NOMO-1 treated with DMSO at 0.1 percent for 48 hours (cell line): ENCODE results near the gene CDH13.

Experiments
- DNase-seq: peaks from one replicate; lab custom pipeline; 2025; ENCODE audit not compliant: unreplicated experiment; lab: John Stamatoyannopoulos, UW

The CDH13 gene

DNA sequence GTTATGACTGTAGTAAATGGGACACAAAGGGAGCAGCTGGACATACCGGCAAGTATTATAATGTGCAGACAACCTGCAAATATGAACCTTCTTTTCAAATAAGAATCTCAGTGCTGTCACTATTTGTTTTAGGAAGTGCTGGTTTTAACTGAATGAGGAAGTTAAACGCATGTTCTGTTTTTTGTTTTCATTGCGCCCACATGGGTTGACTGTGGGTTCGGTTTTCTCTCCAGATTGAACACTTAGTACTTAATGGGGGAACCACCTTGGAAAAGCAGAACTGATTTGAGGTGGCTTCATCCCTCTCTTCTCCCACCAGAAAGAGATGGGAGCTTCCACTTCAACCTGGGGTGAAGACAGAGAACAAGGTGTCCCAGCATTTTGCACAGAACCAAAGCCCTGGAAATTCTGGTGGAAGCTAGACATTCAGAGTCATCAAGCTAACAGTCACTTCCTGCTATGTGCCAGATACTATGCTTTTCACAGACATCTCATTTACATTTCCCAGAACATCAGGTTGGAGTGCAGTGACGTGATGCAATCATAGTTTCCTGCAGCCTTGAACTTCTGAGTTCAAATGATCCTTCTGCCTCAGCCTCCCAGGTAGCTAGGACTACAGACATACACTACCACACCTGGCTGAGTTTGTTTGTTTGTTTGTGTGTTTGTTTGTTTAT, 149.8 kb downstream of the CDH13 start:
- no peak for DNase-seq

DNA sequence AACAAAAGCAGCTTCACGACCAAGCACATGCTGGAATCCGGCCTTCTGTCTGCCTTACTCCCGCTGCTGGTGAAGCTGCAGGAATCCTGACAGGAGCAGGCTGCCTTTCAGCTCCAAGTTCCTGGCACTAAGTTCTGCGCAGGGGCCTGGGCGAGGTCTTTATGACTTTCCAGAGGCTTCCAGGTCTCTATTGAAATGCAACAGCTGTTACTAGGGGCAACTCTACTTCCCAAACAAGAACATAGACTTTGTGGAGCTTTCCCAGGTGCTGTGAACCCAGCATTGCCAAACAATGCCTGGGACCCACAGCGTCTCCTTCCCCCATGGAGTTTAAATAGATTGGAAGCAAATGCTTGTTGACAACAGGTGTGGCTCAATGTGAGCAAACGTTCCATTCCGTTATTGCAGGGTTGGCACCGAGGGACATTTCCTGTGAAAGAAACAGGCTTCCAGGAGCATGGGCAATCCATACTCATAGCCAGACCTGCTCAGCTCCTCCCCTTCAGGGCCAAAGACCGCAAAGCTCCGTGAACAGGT, 156.0 kb downstream of the CDH13 start:
- no peak for DNase-seq

DNA sequence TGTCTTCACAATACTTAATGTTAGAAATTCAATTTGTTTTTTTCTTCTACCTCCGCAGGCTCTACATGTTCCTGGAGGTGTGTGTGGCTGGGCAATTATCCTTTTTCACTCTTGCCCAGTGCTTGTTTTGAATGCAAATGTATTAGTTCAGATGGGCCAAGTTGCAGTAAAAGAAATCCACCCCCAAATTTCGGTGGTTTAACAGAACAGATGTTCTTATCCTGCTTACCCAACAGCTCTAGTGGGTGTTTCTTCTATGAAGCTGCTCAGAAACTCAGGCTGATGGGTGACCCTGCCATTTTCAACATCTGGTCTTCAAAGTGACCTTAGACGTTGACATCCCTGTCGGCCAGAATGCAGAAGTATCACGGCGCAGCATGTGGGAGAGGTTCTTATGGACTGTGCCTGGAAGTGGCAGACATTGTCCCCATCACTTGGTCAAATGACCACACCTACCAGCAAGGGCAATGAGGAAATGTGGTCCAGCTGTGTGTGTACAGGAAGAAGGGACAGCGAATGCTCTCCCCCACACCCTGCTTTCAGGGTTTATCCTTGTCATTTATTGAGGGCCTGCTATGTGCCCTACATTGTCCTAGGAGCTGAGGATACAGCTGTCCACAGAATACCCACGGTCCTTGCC, 157.3 kb downstream of the CDH13 start:
- no peak for DNase-seq

DNA sequence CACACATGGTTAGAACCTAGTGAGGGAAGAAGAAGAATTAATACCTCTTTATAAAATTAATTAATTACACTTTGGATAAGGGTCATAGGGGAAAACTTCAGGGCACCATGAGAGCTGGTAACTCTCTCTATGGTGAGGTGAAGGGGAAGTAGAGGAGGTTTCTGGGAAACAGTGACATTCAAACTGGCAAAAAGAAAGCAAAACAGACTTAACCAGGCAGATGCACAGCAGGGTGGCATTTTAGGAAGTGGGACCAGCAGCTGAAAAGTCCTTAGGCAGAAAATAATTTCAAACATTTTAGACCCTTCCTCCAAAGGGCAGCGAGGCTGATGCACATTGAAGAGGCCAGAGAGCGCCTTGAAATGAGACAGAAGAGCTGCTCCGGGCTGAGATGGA, 157.8 kb downstream of the CDH13 start:
- no peak for DNase-seq

DNA sequence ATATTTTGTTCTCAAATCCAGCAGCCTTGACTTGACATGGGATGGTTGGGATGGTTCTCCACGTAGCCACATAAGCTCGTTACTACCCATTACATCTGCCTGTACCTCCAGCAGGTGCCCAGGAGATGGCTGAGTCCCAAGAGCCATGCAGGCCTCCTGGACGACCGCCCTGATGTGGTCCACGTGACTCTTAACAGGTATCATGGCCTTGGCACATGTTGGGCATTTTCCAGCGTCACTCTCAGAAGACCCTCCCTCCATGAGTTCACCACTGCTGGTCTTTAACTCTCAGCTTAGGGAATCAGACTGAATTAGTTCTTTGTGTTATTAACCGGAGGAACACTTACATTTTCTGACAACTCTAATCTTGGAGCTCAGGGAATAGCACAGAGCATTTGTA, 161.5 kb downstream of the CDH13 start:
- no peak for DNase-seq

DNA sequence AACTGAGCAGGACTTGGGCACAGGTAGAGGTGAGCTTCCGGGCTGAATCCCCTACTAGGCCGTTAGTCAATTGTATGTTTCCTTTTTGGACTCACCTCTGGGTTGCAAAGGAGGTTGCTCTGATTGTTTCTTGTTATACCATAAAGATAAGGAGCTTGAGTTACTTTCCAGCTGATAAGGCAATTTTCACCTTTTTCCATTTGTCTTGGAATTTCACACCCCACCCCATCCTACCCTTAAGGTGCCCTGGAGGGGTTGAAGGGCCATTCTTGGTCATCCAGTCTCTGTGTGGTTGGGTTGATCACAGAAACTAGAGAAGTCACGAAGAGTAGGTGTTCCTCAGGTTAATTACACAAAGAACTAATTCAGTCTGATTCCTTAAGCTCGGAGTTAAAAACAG, 162.2 kb downstream of the CDH13 start:
- DNase-seq, result no peak

- no peak for DNase-seq
Measured at GRCh38 chr16:82792693-82793092, 165.9 kb downstream of the CDH13 start.

DNA sequence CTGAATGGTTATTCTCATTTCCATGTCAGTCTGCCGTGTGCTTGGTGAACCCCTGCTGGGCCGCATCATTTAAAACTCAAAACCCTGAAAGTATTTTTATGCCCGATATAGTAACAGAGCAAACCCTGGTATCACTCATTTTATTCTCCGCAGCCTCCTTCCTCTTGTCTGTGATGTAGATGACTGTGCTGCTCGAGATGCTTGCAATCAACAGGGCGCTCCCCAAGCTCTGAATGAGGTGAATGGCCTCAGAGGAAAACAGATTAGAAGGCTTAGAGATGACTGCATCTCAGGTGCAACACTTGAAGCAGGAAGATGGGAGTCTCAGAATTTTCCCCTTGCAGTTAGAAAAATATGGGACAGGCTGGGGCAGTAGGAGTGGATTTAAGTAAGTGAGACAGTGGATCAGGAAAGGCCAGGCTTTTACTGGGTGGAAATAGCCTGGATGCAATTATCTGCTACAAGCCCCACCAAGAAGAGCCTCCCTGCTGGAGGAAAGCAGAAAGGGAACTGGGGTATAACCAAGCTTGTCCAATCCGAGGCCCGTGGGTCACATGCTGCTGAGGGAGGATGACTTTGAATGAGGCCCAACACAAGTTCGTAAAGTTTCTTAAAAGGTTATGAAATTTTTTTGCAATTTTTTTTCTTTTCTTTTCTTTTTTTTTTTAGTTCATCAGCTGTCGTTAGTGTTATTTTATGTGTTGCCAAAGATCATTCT, 166.9 kb downstream of the CDH13 start:
- DNase-seq, result no peak

GRCh38 chr16:82796047-82796446, 169.3 kb downstream of the CDH13 start:
- no peak for DNase-seq

GRCh38 chr16:82801361-82801760, 174.6 kb downstream of the CDH13 start:
- no peak for DNase-seq

DNA sequence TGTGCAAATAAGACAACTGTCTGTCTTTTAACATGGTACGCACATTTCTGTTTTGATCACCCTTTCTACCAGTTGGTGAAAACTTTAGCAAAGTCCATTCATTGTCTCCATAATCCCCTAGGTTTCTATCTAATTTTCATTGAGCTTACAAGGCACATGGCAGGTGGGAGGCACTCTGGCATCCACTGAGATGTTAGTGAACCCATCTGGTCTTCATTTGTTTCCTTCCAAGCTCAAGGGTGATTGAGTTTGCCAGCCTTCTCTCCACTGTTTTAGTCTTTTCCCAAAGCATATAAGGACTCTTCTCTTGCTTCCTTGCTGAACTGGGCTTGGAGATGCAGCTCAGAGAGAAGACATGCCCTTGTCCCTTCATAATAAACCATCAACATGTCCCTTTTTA, 179.1 kb downstream of the CDH13 start:
- DNase-seq, result no peak

DNA sequence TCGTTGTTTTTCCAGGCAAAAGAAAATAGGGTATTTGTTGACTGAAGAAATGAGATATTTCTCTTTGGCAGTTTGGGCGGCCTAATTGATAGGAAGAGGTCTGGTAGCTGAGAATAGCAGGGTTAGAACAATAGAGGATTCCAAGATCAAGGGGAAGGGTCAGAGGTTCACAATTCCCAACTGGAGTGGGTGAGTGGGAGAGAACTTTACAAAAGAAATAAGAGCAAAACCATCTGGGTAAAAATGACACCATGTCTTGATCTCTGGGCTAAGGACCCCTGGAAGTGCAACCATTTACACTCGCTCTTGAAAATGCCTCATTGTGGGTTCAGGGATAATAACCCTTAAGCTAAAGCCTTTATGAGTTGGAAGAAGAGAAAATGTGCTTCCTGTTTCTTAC, 180.5 kb downstream of the CDH13 start:
- DNase-seq, result no peak

DNA sequence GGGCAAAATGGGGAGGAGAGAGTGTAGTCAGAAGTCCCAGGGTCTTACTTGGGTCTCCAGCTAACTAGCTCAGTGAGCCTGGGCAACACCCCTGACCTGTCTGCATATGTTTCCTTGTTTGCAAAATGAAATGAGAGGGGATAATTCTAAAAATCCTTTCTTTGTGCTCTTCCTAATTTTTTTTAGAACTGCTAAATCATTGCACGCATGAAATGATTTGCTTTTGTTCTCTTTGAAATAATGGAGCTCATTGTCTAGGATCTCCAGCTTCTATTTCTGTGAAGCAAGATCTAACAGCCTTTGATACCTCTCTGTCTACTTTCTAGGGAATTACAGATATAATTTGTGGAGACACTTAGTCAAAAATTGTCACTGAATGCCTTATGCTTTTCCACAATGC, 181.3 kb downstream of the CDH13 start:
- no peak for DNase-seq

DNA sequence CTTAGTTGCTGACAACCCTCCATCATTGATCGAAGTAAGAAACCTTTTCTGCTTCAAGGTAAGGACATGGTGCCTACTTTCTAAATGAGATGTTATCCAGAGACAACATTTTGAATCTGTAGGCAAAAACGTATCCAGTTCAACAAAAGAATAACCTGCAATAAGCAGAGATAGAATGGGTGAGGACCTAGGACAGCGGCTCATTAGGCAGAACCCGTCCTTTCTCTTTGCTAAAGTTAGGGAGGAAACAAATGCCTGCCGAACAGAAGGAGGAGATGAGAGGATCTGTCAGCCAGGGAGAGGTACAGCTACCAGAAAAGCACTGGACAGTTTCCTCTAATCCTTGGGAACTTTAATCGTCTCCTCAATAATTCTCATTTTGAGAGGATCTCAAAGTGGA, 183.3 kb downstream of the CDH13 start:
- no peak for DNase-seq

GRCh38 chr16:82814059-82814458, 187.3 kb downstream of the CDH13 start:
- no peak for DNase-seq

DNA sequence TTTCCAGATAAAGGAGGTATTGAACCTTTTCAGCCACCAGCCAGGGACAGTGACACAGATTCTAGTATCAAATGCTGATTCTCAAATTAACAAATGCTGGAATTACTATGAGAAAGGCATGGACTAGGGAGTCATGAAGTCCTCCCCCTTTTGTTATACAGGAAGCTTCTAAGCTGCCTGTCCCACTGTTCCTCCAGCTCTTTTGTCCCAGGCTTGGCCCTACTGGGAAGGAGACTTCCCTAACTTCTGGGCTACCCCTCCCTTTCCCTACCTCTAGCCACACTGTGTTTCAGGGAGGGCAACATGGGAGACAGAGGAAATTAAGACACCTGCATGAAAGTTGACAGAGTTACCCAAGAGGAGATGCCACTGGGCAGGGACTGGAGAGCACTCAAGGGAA, 192.5 kb downstream of the CDH13 start:
- no peak for DNase-seq

DNA sequence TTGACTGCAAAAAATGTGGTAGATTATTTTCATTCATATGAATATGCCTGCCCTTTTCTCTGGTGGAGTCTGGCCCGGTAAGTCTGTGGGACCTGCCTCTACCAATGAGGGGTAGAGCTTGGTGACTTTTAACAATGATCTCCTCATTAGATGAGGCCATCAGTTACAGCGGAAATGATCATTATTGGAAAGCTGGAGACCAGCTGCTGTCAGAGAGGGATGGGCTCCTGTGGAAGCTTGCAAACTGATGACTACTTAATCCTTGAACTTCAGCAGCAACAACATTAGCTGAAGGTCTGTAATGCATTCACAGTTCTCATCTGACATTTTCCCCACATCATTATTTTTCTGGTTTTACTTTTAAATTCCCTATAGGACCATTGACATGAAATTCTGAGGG, 194.1 kb downstream of the CDH13 start:
- no peak for DNase-seq

GRCh38 chr16:82824408-82824807, 197.6 kb downstream of the CDH13 start:
- DNase-seq, result no peak

DNA sequence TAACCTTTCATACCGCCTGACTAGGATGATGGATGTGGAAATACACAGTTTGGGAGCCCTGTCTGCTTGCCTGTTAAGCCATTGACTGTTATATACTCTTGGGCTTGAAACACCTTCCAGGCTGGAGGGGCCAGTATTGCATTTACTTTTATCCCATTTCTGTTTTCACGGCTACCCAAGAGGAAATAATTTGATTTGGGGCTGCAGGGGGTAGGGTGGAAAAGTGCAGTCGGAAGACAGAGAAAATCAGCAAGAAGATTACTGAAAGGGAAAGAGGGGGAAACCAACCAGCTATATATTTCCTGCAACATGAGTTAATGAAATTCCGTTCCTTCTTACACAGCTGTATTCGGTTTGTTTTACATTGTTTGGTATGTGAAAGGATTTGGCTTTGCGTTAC, 202.5 kb downstream of the CDH13 start:
- DNase-seq, result no peak

DNA sequence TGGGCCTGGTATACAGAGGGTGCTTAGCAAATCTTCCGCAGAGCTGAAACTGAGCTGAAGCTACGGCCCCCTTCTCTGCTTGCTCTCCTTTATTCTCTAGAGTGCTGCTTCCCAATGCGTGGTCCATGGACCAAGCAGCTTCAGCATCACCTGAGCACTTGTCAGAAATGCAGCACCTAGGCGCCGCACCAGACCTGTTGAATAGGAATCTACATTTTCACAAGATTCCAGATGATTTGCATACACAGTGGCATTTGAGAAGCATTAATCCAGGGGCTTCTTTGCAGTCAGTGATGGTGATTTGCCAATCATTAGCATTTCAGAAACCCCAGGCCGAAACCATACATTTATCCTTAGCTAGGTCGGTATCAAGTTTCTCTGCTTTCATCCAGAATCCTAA, 204.2 kb downstream of the CDH13 start:
- DNase-seq, result no peak

DNA sequence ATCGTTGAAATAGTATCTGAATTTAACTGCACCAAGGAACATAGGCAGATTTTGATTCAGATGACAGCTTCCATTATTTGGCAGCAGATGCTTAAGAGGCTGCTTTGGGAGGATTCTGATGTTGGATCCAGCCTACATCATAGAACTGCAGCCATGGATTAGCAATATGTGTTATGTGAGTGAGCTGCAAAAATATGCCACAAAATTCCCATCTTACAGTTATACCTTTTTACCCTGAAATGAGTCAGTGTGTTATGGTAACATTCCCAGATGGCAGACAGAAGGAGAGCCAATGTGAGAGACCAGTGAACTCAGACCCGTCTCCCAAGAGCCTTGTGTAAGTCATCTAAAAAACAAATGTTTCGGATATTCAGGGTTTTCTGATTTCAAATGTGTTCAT, 206.1 kb downstream of the CDH13 start:
- no peak for DNase-seq

- no peak for DNase-seq
Measured at GRCh38 chr16:82833378-82833993, 206.7 kb downstream of the CDH13 start.
